HL-60 (cell line): ENCODE measurements around the gene SLC6A18.

Experiments
- CTCF ChIP-seq: IDR thresholded peaks from one replicate; pipeline ENCODE4 v1.5.1; 2011; ENCODE audit warnings: low read length, control low read depth, inconsistent platforms; ENCODE audit not compliant: insufficient read depth
- POLR2AphosphoS5 ChIP-seq: IDR thresholded peaks from 2 replicates; pipeline ENCODE4 v1.6.1; 2012; ENCODE audit warnings: low read depth
- REST ChIP-seq: IDR thresholded peaks from 2 replicates; pipeline ENCODE4 v1.6.1; 2012; ENCODE audit warnings: low read depth; ENCODE audit not compliant: insufficient replicate concordance
- SPI1 ChIP-seq: IDR thresholded peaks from 2 replicates; pipeline ENCODE4 v1.6.1; 2012; ENCODE audit warnings: low read depth, mild to moderate bottlenecking, borderline replicate concordance

GRCh38 chr5:1256776-1257175 lies 31.6 kb downstream of the SLC6A18 start:
- TF ChIP-seq POLR2AphosphoS5 (no peak), CTCF (no peak), SPI1 (no peak), REST (no peak)
